Ovary (tissue), 3 donors: ENCODE data around the gene IFIH1.

Source experiments
- CTCF ChIP-seq, 3 donors: fragments of 450-650 bp in 2 of 3; fragments of 200-600 bp in 1 of 3; IDR thresholded peaks; one replicate each; pipeline versions ENCODE4 v1.5.1 to v1.8.0; 2016 to 2022; ENCODE audit warnings: antibody characterized with exemption in 3 of 3, mild to moderate bottlenecking in 1 of 3
- EP300 ChIP-seq: sonication (generic); formaldehyde crosslinking; IDR thresholded peaks from one replicate; pipeline ENCODE4 v1.6.1; 2017; ENCODE audit warnings: antibody characterized with exemption
- POLR2A ChIP-seq: fragments of 450-650 bp; IDR thresholded peaks from one replicate; pipeline ENCODE4 v1.6.1; 2017; ENCODE audit warnings: antibody characterized with exemption, mild to moderate bottlenecking, moderate library complexity
- donor health status: DM: no; HTN: no; CAD: no.

GRCh38 chr2:162265666-162266459 is 52.6 kb downstream of the IFIH1 start:
- TF ChIP-seq CTCF (IDR thresholded peaks at IDR 0.05) (no peak), EP300 (no peak), POLR2A (no peak)
